Body of pancreas (tissue), 4 donors: ENCODE measurements around the gene TMEM123. TPM values are rescaled to one million over a fixed set of nuclear protein-coding genes. Genes with fewer than 3 reads are reported as not detected.

Source experiments
- ATAC-seq: fragments of 150-250 bp; one replicate; pipeline ENCODE4 v1.9.1; 2016
- DNase-seq, 4 donors: peaks; one replicate each; pipeline ENCODE4 v3.0.0-alpha.2; 2019
- H3K27ac ChIP-seq, 4 donors: fragments of 200-600 bp; sonication (generic); 1 replicate in 3 of 4; 2 replicates in 1 of 4; pipeline versions ENCODE4 v1.5.1 to v1.6.1; 2016 to 2019; ENCODE audit warnings: mild to moderate bottlenecking in 1 of 4, mixed read lengths in 1 of 4, moderate library complexity in 1 of 4
- H3K27me3 ChIP-seq, 2 donors: fragments of 200-600 bp; sonication (generic); one replicate each; pipeline ENCODE4 v1.6.0; 2016; ENCODE audit warnings: mild to moderate bottlenecking in 1 of 2
- H3K36me3 ChIP-seq, 2 donors: fragments of 200-600 bp; sonication (generic); replicated peaks in 1 of 2; 2 replicates each; pipeline ENCODE4 v1.5.1; 2016; ENCODE audit warnings: low read depth in 2 of 2; ENCODE audit not compliant: insufficient read depth in 1 of 2
- H3K4me1 ChIP-seq: fragments of 200-600 bp; sonication (generic); one replicate; pipeline ENCODE4 v1.6.0; 2016
- H3K4me3 ChIP-seq, 2 donors: fragments of 200-600 bp; sonication (generic); 1 replicate in 1 of 2; 2 replicates in 1 of 2; pipeline ENCODE4 v1.5.1; 2016 to 2019
- H3K9me3 ChIP-seq, 3 donors: fragments of 200-600 bp; sonication (generic); 1 replicate in 2 of 3; 2 replicates in 1 of 3; pipeline ENCODE4 v1.5.1; 2016
- POLR2A ChIP-seq, 3 donors: fragments of 450-650 bp; IDR thresholded peaks; one replicate each; pipeline ENCODE4 v1.6.1; 2016; ENCODE audit warnings: antibody characterized with exemption in 3 of 3, mild to moderate bottlenecking in 2 of 3
- WGBS, 2 donors: methylation state at CpG; one replicate each; pipeline ENCODE4 v1.1.5; 2017; 5-methylcytosine and 5-hydroxymethylcytosine counted together
- intact Hi-C: fragments of 100-400 bp; cut with DNase I; formaldehyde crosslinking; loops from one replicate; pipeline ENCODE4 v1.15.1; 2023
- total RNA-seq, 2 donors: library from RNA; depleted of rRNA; stranded (reverse); fragments of >200 nt; gene quantifications; one replicate each; pipeline ENCODE4 v1.1.0, GENCODE V29; 2016
- TF ChIP-seq, protein P1 (sequence below), 7 experiments: fragments of 450-650 bp in 4 of 7; fragments of 200-600 bp in 3 of 7; sonication (generic) in 3 of 7; IDR thresholded peaks; one replicate each; pipeline ENCODE4 v1.5.1; 2016 to 2019; ENCODE audit warnings: antibody characterized with exemption in 7 of 7

The TMEM123 gene
- total RNA-seq, 2 donors from 2014 or later: 40.2 to 82.5 TPM

DNA sequence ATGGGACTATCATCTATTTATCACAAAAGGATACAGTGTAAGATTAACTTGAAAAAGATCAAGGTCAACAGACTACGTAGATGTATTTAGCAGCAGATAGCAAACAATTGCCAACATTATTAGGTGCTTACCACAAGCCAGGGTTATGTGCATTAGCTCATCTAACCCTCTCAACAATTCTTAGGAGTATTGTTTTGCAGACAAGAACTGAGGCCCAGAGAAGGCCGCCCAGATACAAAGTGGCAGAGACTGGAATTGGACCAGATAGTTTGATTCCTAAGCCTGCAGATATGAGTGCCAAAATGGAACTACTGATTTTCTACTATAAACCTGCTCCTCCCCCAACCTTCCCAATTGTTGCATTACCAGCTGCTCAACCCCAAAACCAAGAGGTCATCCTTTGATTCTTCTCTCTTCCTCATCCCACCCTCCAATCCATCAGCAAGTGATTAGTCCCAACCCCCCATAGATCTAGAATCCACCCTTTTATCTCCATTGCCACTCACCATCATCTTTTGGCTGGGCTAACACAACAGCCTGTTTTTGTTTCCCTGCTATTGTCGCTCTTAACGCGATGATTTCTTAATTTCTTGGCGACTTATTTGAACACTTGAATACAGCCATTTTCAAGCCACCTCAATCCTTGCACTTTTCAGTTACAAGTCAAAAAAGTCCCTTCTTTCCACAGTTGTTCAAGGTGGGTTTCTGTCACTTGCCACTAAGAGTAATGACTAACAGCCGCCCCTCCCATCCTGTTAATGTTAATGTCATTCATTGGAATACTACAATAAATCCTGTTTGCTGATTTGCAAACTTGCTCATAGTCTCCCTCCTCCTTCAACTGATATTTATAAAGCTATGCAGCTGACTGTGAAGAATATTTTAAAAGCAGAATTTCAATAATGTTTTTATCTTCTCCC is 2.7 kb downstream of the TMEM123 start:
- Histone ChIP-seq H3K4me3 (no peak overlapping the region), H3K27ac (no peak overlapping the region)
- 71 to 78% methylated on average over 7 of the region's 7 CpGs for WGBS, 2 donors

DNA sequence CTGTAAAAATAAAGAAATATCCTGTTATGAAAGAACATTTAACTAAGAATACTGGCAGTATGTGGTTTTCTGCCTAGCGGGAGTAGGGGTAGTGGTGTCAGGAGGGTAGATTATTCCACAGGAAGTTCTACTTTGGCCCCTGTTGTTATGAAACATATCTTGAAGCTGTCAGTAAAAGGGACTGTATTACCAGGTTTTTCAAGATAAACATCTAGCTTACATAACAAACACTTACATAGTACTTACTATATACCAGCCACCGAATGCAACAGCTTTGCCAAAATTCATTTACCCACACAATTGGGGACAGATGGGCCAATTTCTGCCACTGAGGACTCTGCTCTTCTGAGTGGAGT is 3.7 kb downstream of the TMEM123 start:
- peaks cover 36% of the 10 kb centered on the region for H3K4me1 ChIP-seq
- DNase-seq (no peak), ATAC-seq (no peak)
- no peaks in the 10 kb centered on the region for H3K9me3 ChIP-seq
- intact Hi-C loops: no loop called here
- TF ChIP-seq POLR2A (IDR thresholded peaks at IDR 0.05): no peak
- TF ChIP-seq, protein P1, sequence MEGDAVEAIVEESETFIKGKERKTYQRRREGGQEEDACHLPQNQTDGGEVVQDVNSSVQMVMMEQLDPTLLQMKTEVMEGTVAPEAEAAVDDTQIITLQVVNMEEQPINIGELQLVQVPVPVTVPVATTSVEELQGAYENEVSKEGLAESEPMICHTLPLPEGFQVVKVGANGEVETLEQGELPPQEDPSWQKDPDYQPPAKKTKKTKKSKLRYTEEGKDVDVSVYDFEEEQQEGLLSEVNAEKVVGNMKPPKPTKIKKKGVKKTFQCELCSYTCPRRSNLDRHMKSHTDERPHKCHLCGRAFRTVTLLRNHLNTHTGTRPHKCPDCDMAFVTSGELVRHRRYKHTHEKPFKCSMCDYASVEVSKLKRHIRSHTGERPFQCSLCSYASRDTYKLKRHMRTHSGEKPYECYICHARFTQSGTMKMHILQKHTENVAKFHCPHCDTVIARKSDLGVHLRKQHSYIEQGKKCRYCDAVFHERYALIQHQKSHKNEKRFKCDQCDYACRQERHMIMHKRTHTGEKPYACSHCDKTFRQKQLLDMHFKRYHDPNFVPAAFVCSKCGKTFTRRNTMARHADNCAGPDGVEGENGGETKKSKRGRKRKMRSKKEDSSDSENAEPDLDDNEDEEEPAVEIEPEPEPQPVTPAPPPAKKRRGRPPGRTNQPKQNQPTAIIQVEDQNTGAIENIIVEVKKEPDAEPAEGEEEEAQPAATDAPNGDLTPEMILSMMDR (IDR thresholded peaks at IDR 0.05): no peak
- H3K27me3 ChIP-seq: no peaks in the 10 kb centered on the region
- no peak overlapping the region for H3K4me3 ChIP-seq
- WGBS, 2 donors: 42 to 53% methylated on average over 2 of the region's 2 CpGs
- H3K27ac ChIP-seq: peak overlapping the region in 1 of 4 donors; percentile 28
- peaks cover 0 to 2% of the 10 kb centered on the region in 2 donors for H3K36me3 ChIP-seq

More for the DNA sequence above, 2.7 kb downstream of the TMEM123 start:
- H3K36me3 ChIP-seq: peaks cover 0 to 2% of the 10 kb centered on the region in 2 donors
- H3K4me1 ChIP-seq: peaks cover 40% of the 10 kb centered on the region
- no peaks in the 10 kb centered on the region for H3K27me3 ChIP-seq
- DNase-seq: no peak
- intact Hi-C loops: no loop called here
- no peaks in the 10 kb centered on the region for H3K9me3 ChIP-seq
- TF ChIP-seq POLR2A (IDR thresholded peaks at IDR 0.05): no peak
- TF ChIP-seq, protein P1 (IDR thresholded peaks at IDR 0.05): no peak
- no peak for ATAC-seq

DNA sequence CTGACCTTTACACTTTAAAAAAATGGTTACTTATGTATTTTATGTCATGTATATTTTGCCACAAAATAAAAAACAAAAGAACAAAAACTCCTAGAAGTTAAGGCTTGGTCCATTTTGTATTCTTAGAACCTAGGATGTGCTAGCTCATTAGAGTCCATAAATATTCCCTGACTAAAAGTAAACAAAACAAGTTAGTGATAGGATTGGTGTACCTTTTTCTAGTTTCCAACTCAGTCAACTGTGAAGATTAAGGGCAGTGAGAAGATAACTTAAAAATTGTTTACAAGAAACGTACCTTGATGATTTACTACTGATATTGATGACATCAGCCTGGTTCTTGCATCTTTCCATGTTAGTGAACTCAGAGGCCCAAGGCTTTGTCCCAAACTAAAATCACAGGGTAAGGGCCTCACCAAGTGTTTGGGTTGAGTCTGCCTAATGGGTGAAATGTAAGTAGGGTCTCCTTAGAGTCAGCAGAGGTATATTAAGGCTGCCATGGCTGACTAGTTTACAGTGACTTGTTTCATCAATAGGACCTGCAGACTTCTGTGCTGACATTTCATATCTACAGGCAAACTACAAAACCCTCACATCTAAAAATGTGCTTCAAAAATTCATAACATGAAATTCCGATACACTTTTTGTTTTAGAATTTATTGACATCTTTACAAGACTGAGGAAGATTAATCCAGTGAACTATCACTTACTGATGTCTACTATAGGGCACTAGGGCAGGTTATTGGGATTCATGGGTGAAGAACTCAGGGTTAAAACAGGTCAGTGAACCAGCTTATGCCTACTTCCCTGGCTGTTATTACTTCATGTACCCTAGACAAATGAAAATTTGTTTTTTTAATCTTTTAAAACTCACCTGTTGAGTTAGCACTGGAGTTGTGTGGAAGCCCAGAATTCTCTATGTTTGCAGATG is 4.4 kb downstream of the TMEM123 start:
- Histone ChIP-seq H3K27ac (peak overlapping the region in 1 of 4 donors; percentile 28), H3K27me3 (no peaks in the 10 kb centered on the region), H3K9me3 (no peaks in the 10 kb centered on the region), H3K4me1 (peaks cover 29% of the 10 kb centered on the region), H3K4me3 (no peak overlapping the region), H3K36me3 (peaks cover 0 to 2% of the 10 kb centered on the region in 2 donors)
- ATAC-seq: no peak
- WGBS, 2 donors: 60% methylated on average over 2 of the region's 2 CpGs
- DNase-seq: no peak
- intact Hi-C loops: no loop called here
- TF ChIP-seq POLR2A (IDR thresholded peaks at IDR 0.05): no peak
- TF ChIP-seq, protein P1 (IDR thresholded peaks at IDR 0.05): no peak

GRCh38 chr11:102447193-102447592 is 5.4 kb downstream of the TMEM123 start:
- TF ChIP-seq POLR2A (IDR thresholded peaks at IDR 0.05): no peak
- TF ChIP-seq, protein P1 (IDR thresholded peaks at IDR 0.05): no peak
- H3K27me3 ChIP-seq: no peaks in the 10 kb centered on the region
- intact Hi-C loops: no loop called here
- H3K4me1 ChIP-seq: peaks cover 28% of the 10 kb centered on the region
- H3K36me3 ChIP-seq: peaks cover 0 to 2% of the 10 kb centered on the region in 2 donors
- ATAC-seq (no peak), DNase-seq (no peak)
- H3K9me3 ChIP-seq: no peaks in the 10 kb centered on the region
- H3K4me3 ChIP-seq: no peak overlapping the region
- no peak overlapping the region for H3K27ac ChIP-seq
